Liver (tissue), 9 donors: ENCODE results near the gene PRKD1. TPM values are rescaled to one million over a fixed set of nuclear protein-coding genes. Genes with fewer than 3 reads are reported as not detected.
"Not testable (repeated sequence)": the region's sequence is repeated elsewhere in the genome, so short reads cannot be mapped to it uniquely, and the experiment has no call there.

Source experiments
- DNase-seq: peaks from one replicate; pipeline ENCODE4 v3.0.0-alpha.2; 2017; ENCODE audit warnings: low spot score
- H3K27ac ChIP-seq, 2 donors: one replicate each; pipeline ENCODE4 v1.7.0; 2013; ENCODE audit warnings: inconsistent platforms in 2 of 2, low read length in 2 of 2, control low read depth in 1 of 2, low read depth in 1 of 2, mild to moderate bottlenecking in 1 of 2
- H3K27me3 ChIP-seq, 4 donors: one replicate each; pipeline versions ENCODE4 v1.6.1 to v1.7.0; 2013; ENCODE audit warnings: low read length in 3 of 4, inconsistent platforms in 1 of 4, mild to moderate bottlenecking in 1 of 4, moderate library complexity in 1 of 4; ENCODE audit not compliant: control insufficient read depth in 4 of 4, insufficient read depth in 4 of 4
- H3K36me3 ChIP-seq, 4 donors: one replicate each; pipeline versions ENCODE4 v1.6.1 to v1.7.0; 2013; ENCODE audit warnings: low read length in 3 of 4, mild to moderate bottlenecking in 3 of 4, low read depth in 1 of 4, moderate library complexity in 1 of 4; ENCODE audit not compliant: control insufficient read depth in 4 of 4, insufficient read depth in 3 of 4
- H3K4me1 ChIP-seq, 4 donors: one replicate each; pipeline versions ENCODE4 v1.6.1 to v1.7.0; 2013; ENCODE audit warnings: low read length in 3 of 4, mild to moderate bottlenecking in 3 of 4, moderate library complexity in 1 of 4; ENCODE audit not compliant: control insufficient read depth in 4 of 4, insufficient read depth in 4 of 4
- H3K4me3 ChIP-seq, 3 donors: one replicate each; pipeline versions ENCODE4 v1.6.1 to v1.7.0; 2013; ENCODE audit warnings: low read length in 3 of 3, control low read depth in 1 of 3, low read depth in 1 of 3, mild to moderate bottlenecking in 1 of 3
- H3K9ac ChIP-seq, 2 donors: one replicate each; pipeline ENCODE4 v1.7.0; 2013; ENCODE audit warnings: low read length in 2 of 2, mild to moderate bottlenecking in 2 of 2, moderate library complexity in 2 of 2, control low read depth in 1 of 2, low read depth in 1 of 2
- H3K9me3 ChIP-seq, 4 donors: one replicate each; pipeline versions ENCODE4 v1.6.1 to v1.7.0; 2013; ENCODE audit warnings: low read length in 3 of 4; ENCODE audit not compliant: control insufficient read depth in 4 of 4
- EGR1 ChIP-seq, 2 donors: IDR thresholded peaks; 2 replicates each; pipeline ENCODE4 v1.6.1; 2016 to 2018; ENCODE audit warnings: antibody characterized with exemption in 2 of 2, low read depth in 2 of 2
- FOXA1 ChIP-seq: IDR thresholded peaks from 2 replicates; pipeline ENCODE4 v1.6.1; 2016; ENCODE audit warnings: antibody characterized with exemption
- FOXA2 ChIP-seq: IDR thresholded peaks from 2 replicates; pipeline ENCODE4 v1.6.1; 2016; ENCODE audit warnings: antibody characterized with exemption
- GABPA ChIP-seq, 2 donors: IDR thresholded peaks in 1 of 2; conservative IDR thresholded peaks in 1 of 2; 2 replicates each; pipeline ENCODE4 v1.6.1; 2016; ENCODE audit warnings: antibody characterized with exemption in 2 of 2, mild to moderate bottlenecking in 1 of 2, moderate library complexity in 1 of 2
- HNF4A ChIP-seq, 2 donors: conservative IDR thresholded peaks; 2 replicates each; pipeline ENCODE4 v1.6.1; 2016; ENCODE audit warnings: antibody characterized with exemption in 2 of 2, mild to moderate bottlenecking in 2 of 2
- HNF4G ChIP-seq: IDR thresholded peaks from 2 replicates; pipeline ENCODE4 v1.6.1; 2016; ENCODE audit warnings: antibody characterized with exemption
- MAX ChIP-seq: IDR thresholded peaks from 2 replicates; pipeline ENCODE4 v1.6.1; 2016; ENCODE audit warnings: antibody characterized with exemption
- NR2F2 ChIP-seq: IDR thresholded peaks from 2 replicates; pipeline ENCODE4 v1.6.1; 2016; ENCODE audit warnings: antibody characterized with exemption
- RAD21 ChIP-seq, 2 donors: IDR thresholded peaks; 2 replicates each; pipeline ENCODE4 v1.6.1; 2016; ENCODE audit warnings: antibody characterized with exemption in 2 of 2, mild to moderate bottlenecking in 2 of 2
- REST ChIP-seq: IDR thresholded peaks from 2 replicates; pipeline ENCODE4 v1.6.1; 2016; ENCODE audit warnings: antibody characterized with exemption, mild to moderate bottlenecking
- RXRA ChIP-seq, 2 donors: IDR thresholded peaks; 2 replicates each; pipeline ENCODE4 v1.6.1; 2017 to 2018; ENCODE audit warnings: antibody characterized with exemption in 2 of 2, mild to moderate bottlenecking in 1 of 2
- SP1 ChIP-seq: IDR thresholded peaks from 2 replicates; pipeline ENCODE4 v1.6.1; 2018; ENCODE audit warnings: antibody characterized with exemption, mild to moderate bottlenecking
- TAF1 ChIP-seq: conservative IDR thresholded peaks from 2 replicates; pipeline ENCODE4 v1.6.1; 2016; ENCODE audit warnings: antibody characterized with exemption, mild to moderate bottlenecking
- YY1 ChIP-seq: IDR thresholded peaks from 2 replicates; pipeline ENCODE4 v1.6.1; 2016; ENCODE audit warnings: antibody characterized with exemption, mild to moderate bottlenecking
- ZBTB33 ChIP-seq: IDR thresholded peaks from 2 replicates; pipeline ENCODE4 v1.6.1; 2016; ENCODE audit warnings: antibody characterized with exemption
- WGBS: extraction: QIAGEN DNeasy Blood & Tissue Kit; methylation state at CpG from one replicate; pipeline ENCODE4 v1.1.7; 2013; 5-methylcytosine and 5-hydroxymethylcytosine counted together
- polyA plus RNA-seq, 2 donors: library from polyadenylated mRNA; stranded (reverse) in 1 of 2; unstranded in 1 of 2; fragments of 200-250 nt in 1 of 2; fragments of >200 nt in 1 of 2; fragmentation: Nextera tagmentation in 1 of 2; extraction: Ambion mirVana in 1 of 2; gene quantifications; one replicate each; pipeline versions ENCODE4 v1.2.1 to v1.2.3, GENCODE V29; 2013 to 2015
- total RNA-seq, 2 donors: library from RNA; depleted of rRNA; stranded (reverse); fragments of >200 nt; gene quantifications; one replicate each; pipeline ENCODE4 v1.2.3, GENCODE V29; 2014
- donor health status: healthy.
- donor health status: healthy.
- donor health status: healthy.
- donor health status: healthy.
- donor health status: healthy.

PRKD1 gene
- total and polyA plus RNA-seq, 4 donors = 0.85 to 5.0 (median 0.99) TPM

GRCh38 chr14:29846339-29847055 lies 81.2 kb downstream of the PRKD1 start:
- no peak for DNase-seq

GRCh38 chr14:29843981-29844380 lies 83.7 kb downstream of the PRKD1 start:
- TF ChIP-seq SP1 = no peak
- TF ChIP-seq HNF4A (conservative IDR thresholded peaks at IDR 0.05) = no peak
- TF ChIP-seq MAX = no peak
- TF ChIP-seq FOXA1 = no peak
- no peak overlapping the region for H3K27ac ChIP-seq
- peaks cover 6 to 15% (median 8%) of the 10 kb centered on the region in 4 donors for H3K9me3 ChIP-seq
- H3K4me3 ChIP-seq = no peak overlapping the region
- DNase-seq = no peak
- WGBS = 81% methylated on average over 1 of the region's 1 CpG
- H3K9ac ChIP-seq = no peak overlapping the region
- H3K4me1 ChIP-seq = no peaks in the 10 kb centered on the region
- no peaks in the 10 kb centered on the region for H3K36me3 ChIP-seq
- no peaks in the 10 kb centered on the region for H3K27me3 ChIP-seq

More at GRCh38 chr14:29846339-29847055, 81.2 kb downstream of the PRKD1 start:
- 63% methylated on average over 2 of the region's 2 CpGs for WGBS
- Histone ChIP-seq H3K4me1 (no peaks in the 10 kb centered on the region), H3K4me3 (no peak overlapping the region), H3K27me3 (no peaks in the 10 kb centered on the region), H3K9ac (no peak overlapping the region), H3K36me3 (no peaks in the 10 kb centered on the region), H3K9me3 (no peaks in the 10 kb centered on the region), H3K27ac (no peak overlapping the region)
- no peak for TF ChIP-seq REST
- no peak for TF ChIP-seq FOXA1
- no peak for TF ChIP-seq TAF1
- TF ChIP-seq RXRA (IDR thresholded peaks at IDR 0.05) = no peak
- no peak for TF ChIP-seq GABPA (IDR thresholded peaks at IDR 0.05 in 1 of 2, conservative IDR thresholded peaks at IDR 0.05 in 1 of 2)
- TF ChIP-seq MAX = no peak
- TF ChIP-seq YY1 = no peak
- TF ChIP-seq HNF4A (conservative IDR thresholded peaks at IDR 0.05) = no peak

- WGBS = 83% methylated on average over 1 of the region's 1 CpG
- Histone ChIP-seq H3K27me3 (no peaks in the 10 kb centered on the region), H3K9me3 (peaks cover 6 to 19% (median 8%) of the 10 kb centered on the region in 4 donors), H3K9ac (no peak overlapping the region), H3K36me3 (no peaks in the 10 kb centered on the region), H3K27ac (no peak overlapping the region), H3K4me3 (no peak overlapping the region), H3K4me1 (no peaks in the 10 kb centered on the region)
- TF ChIP-seq FOXA2 (no peak), SP1 (no peak), EGR1 (IDR thresholded peaks at IDR 0.05; ENCODE audit: low read depth in 2 of 2) (no peak), GABPA (IDR thresholded peaks at IDR 0.05 in 1 of 2, conservative IDR thresholded peaks at IDR 0.05 in 1 of 2) (no peak), HNF4G (no peak), RAD21 (IDR thresholded peaks at IDR 0.05) (no peak), NR2F2 (no peak), ZBTB33 (no peak), YY1 (no peak)
- no peak for DNase-seq
Measured at GRCh38 chr14:29842228-29842627, 85.4 kb downstream of the PRKD1 start.

GRCh38 chr14:29840369-29840892 lies 87.2 kb downstream of the PRKD1 start:
- not testable (repeated sequence) for H3K36me3 ChIP-seq, H3K4me1 ChIP-seq, H3K9ac ChIP-seq, H3K4me3 ChIP-seq, H3K27ac ChIP-seq, H3K27me3 ChIP-seq, DNase-seq
- peaks cover 6 to 19% (median 8%) of the 10 kb centered on the region in 4 donors for H3K9me3 ChIP-seq
- 85% methylated on average over 6 of the region's 6 CpGs for WGBS
